ENCODE measurements around the gene MZB1. TPM values are rescaled to one million over a fixed set of nuclear protein-coding genes. Genes with fewer than 3 reads are reported as not detected.

Gene MZB1
- total and polyA plus RNA-seq, 2 of the 8 experiments (the other 6 are each of a cell fraction or from before 2014, with no cell fraction given) = 0.39 to 0.47 TPM

DNA sequence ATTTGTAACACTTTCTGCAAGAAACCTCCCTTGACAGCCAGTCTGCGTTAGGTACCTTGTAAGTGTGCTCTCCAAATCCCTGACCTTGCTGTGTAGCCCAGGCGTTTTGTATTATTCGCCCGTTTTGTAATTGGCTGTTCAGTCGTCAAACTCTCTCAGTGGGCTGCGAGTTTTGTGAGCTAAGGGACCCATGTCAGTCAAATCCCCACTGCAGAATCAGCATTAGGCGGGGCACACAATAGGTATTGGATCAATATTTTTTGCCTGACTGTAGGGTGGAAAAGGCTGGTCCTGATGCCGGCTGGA, 48.9 kb upstream of the MZB1 start (continued):
- TF ChIP-seq TAF7 (optimal IDR thresholded peaks at IDR 0.05; ENCODE audit: borderline replicate concordance, low read depth, low read length) = no peak
- no peak for TF ChIP-seq HDAC6 (IDR thresholded peaks at IDR 0.05; ENCODE audit: low read depth, low read length)
- no peak for TF ChIP-seq BRCA1 (IDR thresholded peaks at IDR 0.05; ENCODE audit: low read depth, low read length)
